ENCODE measurements around the gene WHRN. TPM values are rescaled to one million over a fixed set of nuclear protein-coding genes. Genes with fewer than 3 reads are reported as not detected.

WHRN gene
- total and polyA plus RNA-seq, 2 donors from 2014 or later = 4.4 to 14.8 TPM

DNA sequence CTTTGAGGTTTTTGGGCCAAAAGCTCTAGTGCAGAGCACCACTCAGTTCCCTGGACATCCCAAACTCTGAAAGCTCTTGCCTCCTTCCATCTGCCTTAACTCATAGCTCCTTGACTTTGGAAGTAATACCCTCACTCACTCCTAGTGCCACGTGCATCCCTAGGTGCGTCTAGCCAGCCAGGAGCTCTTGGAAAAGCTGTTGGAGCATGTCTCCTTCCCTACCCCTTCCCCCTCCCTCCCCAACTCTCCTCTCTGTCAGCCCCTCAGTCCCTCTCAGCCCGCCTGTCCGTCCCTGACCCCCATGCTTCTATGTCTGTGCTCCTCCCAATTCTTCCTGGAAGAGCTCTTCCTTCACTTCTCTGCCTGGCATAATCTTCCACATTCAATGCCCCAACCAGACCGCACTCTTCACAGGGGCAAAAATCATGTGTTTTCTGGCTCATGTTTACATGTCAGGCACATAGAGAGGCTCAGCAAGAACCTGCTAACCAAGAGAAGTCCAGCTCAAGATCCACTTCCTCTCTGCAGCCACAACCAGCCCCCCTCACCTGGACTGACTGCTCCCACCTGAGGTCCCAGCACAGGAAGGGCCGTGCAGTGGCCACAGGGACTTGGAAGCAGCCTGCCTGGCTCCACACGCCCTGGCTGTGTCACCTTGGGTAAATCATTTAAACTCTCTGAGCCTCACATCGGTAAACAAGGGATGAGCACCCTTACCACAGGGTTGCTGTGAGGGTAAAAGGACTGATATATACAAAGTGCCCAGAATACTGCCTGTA lies 58.4 kb downstream of the WHRN start:
- DNase-seq = peak in 1 of 5 donors; percentile 56
- intact Hi-C loops (cut with DNase I) = no loop called here

DNA sequence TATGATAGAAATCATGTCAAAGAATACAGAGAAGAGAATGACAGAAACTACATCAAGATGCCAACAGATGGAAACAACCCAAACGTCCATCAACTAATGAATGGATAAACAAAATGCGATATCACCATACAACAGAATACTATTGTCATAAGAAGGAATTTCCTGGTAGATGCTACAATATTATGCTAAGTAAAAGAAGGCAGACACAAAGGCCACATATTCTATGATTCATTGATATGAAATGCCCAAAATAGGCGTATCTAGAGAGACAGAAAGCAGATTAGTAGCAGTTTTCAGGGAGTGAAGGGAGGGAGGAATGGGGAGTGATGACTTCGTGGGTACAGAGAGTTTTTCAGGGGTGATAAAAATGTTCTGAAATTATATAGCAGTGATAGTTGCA lies 59.2 kb downstream of the WHRN start:
- no peak for FAIRE-seq
- Histone ChIP-seq H3K9ac (ENCODE audit: low read length in 3 of 3) (no peak overlapping the region), H3K4me1 (ENCODE audit: control insufficient read depth in 2 of 3, insufficient read depth in 2 of 3, low read depth in 1 of 3, low read length in 3 of 3) (no peaks in the 10 kb centered on the region), H3K4me3 (ENCODE audit: low read length in 3 of 3) (no peak overlapping the region), H3K9me3 (ENCODE audit: control insufficient read depth in 2 of 3, insufficient read depth in 1 of 3, low read length in 3 of 3) (no peaks in the 10 kb centered on the region), H3K36me3 (ENCODE audit: control insufficient read depth in 2 of 3, insufficient read depth in 3 of 3, low read length in 3 of 3) (no peaks in the 10 kb centered on the region), H3K27me3 (ENCODE audit: control insufficient read depth, insufficient read depth, low read length) (no peaks in the 10 kb centered on the region), H3K27ac (ENCODE audit: low read depth in 2 of 2, low read length in 2 of 2) (no peak overlapping the region)
- no peak for DNase-seq
- TF ChIP-seq, protein P1, sequence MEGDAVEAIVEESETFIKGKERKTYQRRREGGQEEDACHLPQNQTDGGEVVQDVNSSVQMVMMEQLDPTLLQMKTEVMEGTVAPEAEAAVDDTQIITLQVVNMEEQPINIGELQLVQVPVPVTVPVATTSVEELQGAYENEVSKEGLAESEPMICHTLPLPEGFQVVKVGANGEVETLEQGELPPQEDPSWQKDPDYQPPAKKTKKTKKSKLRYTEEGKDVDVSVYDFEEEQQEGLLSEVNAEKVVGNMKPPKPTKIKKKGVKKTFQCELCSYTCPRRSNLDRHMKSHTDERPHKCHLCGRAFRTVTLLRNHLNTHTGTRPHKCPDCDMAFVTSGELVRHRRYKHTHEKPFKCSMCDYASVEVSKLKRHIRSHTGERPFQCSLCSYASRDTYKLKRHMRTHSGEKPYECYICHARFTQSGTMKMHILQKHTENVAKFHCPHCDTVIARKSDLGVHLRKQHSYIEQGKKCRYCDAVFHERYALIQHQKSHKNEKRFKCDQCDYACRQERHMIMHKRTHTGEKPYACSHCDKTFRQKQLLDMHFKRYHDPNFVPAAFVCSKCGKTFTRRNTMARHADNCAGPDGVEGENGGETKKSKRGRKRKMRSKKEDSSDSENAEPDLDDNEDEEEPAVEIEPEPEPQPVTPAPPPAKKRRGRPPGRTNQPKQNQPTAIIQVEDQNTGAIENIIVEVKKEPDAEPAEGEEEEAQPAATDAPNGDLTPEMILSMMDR (IDR thresholded peaks at IDR 0.05; ENCODE audit: borderline replicate concordance, extremely low read depth, insufficient read depth) = no peak
- intact Hi-C loops (cut with DNase I) = no loop called here

More for the DNA sequence above, 58.4 kb downstream of the WHRN start:
- H3K4me1 ChIP-seq (ENCODE audit: control insufficient read depth in 2 of 3, insufficient read depth in 2 of 3, low read depth in 1 of 3, low read length in 3 of 3) = no peaks in the 10 kb centered on the region
- H3K27me3 ChIP-seq (ENCODE audit: control insufficient read depth, insufficient read depth, low read length) = no peaks in the 10 kb centered on the region
- no peak for FAIRE-seq
- no peak overlapping the region for H3K27ac ChIP-seq (ENCODE audit: low read depth in 2 of 2, low read length in 2 of 2)
- H3K36me3 ChIP-seq (ENCODE audit: control insufficient read depth in 2 of 3, insufficient read depth in 3 of 3, low read length in 3 of 3) = no peaks in the 10 kb centered on the region
- TF ChIP-seq, protein P1 (IDR thresholded peaks at IDR 0.05; ENCODE audit: borderline replicate concordance, extremely low read depth, insufficient read depth) = no peak
- H3K4me3 ChIP-seq (ENCODE audit: low read length in 3 of 3) = no peak overlapping the region
- H3K9ac ChIP-seq (ENCODE audit: low read length in 3 of 3) = no peak overlapping the region
- H3K9me3 ChIP-seq (ENCODE audit: control insufficient read depth in 2 of 3, insufficient read depth in 1 of 3, low read length in 3 of 3) = no peaks in the 10 kb centered on the region

- Histone ChIP-seq H3K4me1 (ENCODE audit: control insufficient read depth in 2 of 3, insufficient read depth in 2 of 3, low read depth in 1 of 3, low read length in 3 of 3) (no peaks in the 10 kb centered on the region), H3K27me3 (ENCODE audit: control insufficient read depth, insufficient read depth, low read length) (no peaks in the 10 kb centered on the region), H3K36me3 (ENCODE audit: control insufficient read depth in 2 of 3, insufficient read depth in 3 of 3, low read length in 3 of 3) (no peaks in the 10 kb centered on the region), H3K4me3 (ENCODE audit: low read length in 3 of 3) (no peak overlapping the region), H3K9me3 (ENCODE audit: control insufficient read depth in 2 of 3, insufficient read depth in 1 of 3, low read length in 3 of 3) (no peaks in the 10 kb centered on the region), H3K9ac (ENCODE audit: low read length in 3 of 3) (no peak overlapping the region), H3K27ac (ENCODE audit: low read depth in 2 of 2, low read length in 2 of 2) (no peak overlapping the region)
- TF ChIP-seq, protein P1 (IDR thresholded peaks at IDR 0.05; ENCODE audit: borderline replicate concordance, extremely low read depth, insufficient read depth) = no peak
- intact Hi-C loops (cut with DNase I) = no loop called here
- DNase-seq = no peak
- no peak for FAIRE-seq
Measured at GRCh38 chr9:114445616-114446015, 59.7 kb downstream of the WHRN start.

Data from kidney (tissue), 14 donors.